HG03457 (cell line): ENCODE data around the gene RXRA.

Source experiments
- ATAC-seq: cut with Tn5 transposase; IDR thresholded peaks from one replicate; pipeline ENCODE4 v1.9.1; 2021; ENCODE audit warnings: moderate number of reproducible peaks; ENCODE audit not compliant: unreplicated experiment

Gene RXRA

DNA sequence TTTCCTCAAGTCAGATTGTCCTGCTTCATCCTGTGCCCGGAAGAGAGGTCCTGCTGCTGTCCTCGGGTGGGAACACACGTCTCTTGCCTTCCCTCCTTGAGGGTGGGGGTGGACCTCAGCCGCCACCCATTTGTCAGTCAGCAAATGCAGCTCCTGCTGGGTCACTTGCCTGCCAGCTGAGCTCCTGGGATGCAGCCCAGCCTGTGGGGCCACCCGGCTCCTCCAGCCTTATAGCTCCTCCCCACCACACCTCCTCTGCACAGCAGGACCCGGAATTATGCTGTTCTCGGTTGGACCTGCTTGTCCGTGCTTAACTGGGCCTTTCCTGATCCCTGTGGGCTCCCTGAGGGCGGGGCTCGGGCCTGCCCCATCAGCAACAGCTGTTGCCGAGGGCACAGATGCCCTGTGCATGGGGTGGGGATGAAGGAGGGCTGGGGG, 52.7 kb downstream of the RXRA start:
- no peak for ATAC-seq

DNA sequence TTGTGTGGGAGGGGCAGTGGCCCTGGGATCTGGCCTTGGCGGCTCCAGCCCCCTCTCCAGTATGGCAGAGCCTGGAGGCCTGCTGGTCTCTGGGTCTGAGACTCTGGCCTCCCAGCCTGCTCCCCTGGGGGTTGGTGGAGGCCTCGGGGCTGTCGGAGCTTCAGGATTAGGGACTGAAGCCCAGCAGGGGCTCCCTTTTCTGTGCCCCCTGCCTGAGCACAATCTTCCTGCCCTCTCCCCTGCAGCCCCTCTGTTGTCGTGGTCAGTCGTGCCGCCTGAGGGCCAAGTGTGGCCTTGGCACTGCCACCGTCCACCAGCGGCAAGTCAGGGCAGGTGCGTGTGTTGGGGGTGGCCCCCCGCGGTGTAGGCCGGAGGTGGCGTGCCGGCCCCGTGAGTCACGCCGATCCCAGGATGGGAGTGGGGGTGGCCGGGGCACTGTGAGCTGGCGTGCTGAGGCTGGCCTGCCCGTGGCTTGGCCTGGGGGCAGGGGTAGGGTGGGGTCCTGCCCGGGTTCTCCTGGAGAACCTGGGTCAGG, 53.6 kb downstream of the RXRA start:
- ATAC-seq = no peak

DNA sequence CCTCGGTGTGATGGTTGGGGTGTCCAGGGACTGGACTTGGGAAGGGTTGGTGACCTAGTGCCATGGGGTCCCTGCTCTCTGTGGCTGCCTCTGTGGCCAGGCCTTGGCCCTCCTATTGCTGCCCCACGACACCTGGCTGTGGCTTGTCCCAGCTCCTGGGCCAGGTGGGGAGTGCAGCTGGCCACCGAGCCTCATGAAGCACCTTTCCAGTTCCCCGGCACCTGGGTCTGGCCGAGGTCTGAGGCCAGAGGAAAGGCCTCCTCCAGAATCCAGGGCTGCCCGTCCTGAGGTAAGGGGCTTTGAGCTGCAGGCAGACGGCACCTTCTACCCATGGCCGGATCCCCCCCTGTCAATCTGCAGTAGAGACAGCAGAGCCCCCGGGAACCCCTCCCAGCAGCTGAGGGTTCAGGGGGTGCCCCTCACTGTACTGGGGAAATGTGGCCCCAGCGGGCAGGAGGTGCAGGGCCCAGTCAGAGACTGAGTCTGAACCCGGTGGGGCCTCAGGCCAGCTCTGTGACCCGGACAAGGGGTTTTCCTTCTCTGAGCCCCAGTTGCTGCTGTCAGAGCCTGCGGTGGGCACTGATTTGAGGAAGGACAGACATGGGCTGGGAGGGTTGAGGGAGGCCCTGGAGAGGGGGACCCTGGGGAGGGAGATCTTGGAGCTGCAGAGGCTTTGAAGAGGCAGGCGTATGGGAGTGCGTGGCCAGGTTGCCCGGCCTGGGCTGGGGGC, 54.5 kb downstream of the RXRA start:
- ATAC-seq = no peak

DNA sequence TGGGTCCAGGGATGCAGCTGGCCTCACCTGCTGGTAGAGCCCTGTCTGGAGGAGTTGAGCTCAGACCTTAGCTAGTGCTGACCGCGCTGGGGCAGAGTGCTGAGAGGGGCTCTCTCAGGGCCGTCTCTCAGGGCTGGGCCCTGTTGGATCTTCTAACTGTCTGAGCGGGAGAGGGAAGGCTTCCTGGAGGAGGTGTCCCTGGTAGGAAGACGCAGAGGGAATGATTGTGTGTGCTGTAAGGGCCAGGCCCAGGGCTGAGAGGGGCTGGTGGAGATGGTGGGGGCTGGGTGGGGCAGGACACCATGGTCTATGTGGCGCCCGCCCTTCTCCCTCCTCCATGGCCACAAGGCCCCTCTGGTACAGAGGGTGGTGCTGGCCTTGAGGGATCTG, 55.0 kb downstream of the RXRA start:
- no peak for ATAC-seq

DNA sequence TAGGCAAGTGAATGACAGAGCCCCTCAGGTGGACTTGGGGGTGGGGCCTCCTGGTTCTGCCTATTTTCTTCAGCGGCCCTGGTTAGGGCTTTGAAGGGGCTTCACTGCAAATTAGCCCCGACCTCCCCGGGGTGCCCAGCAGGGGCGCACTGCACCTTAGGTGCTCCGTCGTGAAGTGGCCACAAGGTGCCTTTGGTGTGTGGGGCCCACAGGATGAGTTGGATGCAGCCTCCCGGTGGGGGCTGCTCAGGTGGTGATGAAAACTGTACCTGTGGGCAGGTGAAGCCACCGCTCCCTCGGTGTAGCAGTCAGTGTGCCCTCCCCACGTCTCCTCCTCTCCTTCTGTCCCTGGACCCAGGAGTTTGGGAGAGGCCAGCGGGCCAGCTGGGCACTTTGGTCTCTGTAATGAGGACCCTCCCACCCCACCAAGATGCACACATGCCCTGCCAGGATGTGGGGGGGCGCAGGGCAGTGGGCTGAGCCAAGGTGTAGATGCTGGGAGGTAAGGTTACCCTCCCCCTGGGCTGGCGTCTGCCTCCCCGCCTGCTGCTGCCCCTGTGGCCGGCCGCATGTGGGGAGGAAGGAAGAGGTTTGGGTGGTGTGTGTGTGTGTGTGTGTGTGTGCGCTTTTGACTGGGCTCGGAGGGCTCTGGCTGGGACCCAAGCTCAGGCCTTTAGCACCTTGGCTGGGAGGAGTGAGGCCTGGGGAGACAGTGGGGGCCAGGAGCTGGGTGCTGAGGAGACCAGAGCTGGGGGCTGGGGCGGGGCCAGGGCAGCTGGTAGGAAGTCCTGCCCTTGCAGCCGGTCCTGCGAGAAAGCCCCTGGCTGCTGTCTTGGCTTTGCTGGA, 55.6 kb downstream of the RXRA start:
- ATAC-seq = no peak

DNA sequence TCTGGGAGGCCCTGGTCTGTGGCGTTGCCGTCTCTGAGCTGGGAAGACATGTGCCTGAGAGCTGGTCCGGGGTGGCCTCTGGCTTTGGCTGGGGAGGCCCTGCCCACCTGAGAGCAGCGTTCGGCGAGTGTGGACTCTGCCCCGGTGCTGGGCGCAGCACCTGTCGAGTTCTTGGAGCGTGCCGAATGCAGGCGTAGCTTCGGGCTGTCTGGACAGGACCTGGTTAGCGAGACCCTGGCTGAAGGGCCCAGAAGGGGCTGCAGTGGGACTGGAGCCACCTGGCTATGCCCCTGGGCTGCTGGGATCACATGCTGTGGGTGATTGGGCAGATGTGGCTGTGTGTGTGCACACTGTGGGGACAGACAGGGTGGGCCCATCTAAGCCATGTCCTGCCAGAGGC, 56.5 kb downstream of the RXRA start:
- ATAC-seq = no peak

DNA sequence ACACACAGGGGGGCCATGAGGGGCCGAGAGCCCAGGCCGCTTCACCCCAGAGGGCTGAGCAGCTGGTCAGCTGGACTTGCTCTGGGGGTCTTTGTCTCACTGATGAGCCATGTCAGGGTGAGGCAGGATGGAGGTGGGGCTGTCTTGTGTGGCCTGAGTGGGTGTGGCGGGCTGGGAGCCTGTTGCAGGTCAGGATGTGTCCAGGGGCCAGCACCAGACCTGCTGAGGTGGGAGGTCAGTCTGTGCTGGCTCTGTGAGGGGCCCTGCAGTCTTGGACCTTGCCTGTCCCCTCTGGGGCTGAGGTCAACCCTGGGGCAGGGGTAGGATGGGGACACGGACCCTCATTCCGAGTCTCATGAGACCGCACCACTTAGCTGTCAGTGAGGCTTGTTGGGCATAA, 56.9 kb downstream of the RXRA start:
- ATAC-seq = no peak

DNA sequence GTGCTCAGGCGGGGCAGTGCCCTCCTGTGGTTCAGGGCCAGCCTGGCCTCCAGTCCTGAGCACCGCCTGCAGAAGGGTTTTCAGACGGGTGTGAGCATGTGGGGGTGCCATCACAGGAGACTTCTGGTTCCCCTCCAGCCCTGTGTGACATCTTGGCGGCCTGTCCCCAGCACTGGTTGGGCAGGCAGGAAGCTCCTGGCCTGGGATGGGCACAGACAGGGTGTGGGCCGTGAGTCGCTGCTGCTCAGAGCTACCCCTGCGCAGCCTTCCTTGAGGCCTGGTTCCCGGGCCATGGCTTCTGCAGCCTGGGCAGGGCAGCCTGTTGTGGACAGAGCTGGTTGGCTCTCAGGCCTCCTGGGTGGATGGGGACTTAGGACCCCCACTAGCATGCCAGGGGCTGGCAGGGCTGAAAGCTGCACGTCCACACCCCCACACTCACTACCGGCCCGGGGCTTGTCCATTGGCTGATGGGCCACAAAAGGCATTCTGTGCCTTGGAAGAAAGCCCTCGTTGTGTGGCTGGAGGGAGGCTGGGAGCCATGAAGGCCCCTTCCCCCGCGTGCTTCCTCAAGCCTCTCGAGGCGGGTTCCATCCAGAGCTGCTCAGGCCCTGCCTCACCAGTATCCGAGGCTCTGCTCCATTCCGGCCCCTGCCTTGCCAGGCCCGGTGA, 58.7 kb downstream of the RXRA start:
- ATAC-seq = no peak

DNA sequence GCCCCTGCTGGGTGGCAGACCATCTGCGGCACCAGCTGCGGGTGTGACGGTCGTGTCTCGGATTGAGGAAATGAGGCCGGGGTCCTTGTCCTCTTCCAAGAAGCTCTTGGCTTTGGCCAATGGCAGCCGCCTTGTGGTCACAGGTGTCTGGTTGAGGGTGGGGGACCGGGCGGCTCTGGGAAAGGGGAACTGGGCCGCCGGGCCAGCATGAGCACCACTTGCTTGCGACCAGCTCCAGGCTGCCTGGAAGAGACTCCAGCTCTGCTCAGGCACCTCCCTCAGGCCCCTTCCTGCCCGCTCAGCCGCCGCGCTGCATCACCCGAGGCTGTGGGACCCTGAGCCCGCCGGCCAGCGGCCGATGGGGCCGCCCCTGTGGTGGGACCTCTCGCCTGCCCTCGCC, 59.7 kb downstream of the RXRA start:
- ATAC-seq = no peak

DNA sequence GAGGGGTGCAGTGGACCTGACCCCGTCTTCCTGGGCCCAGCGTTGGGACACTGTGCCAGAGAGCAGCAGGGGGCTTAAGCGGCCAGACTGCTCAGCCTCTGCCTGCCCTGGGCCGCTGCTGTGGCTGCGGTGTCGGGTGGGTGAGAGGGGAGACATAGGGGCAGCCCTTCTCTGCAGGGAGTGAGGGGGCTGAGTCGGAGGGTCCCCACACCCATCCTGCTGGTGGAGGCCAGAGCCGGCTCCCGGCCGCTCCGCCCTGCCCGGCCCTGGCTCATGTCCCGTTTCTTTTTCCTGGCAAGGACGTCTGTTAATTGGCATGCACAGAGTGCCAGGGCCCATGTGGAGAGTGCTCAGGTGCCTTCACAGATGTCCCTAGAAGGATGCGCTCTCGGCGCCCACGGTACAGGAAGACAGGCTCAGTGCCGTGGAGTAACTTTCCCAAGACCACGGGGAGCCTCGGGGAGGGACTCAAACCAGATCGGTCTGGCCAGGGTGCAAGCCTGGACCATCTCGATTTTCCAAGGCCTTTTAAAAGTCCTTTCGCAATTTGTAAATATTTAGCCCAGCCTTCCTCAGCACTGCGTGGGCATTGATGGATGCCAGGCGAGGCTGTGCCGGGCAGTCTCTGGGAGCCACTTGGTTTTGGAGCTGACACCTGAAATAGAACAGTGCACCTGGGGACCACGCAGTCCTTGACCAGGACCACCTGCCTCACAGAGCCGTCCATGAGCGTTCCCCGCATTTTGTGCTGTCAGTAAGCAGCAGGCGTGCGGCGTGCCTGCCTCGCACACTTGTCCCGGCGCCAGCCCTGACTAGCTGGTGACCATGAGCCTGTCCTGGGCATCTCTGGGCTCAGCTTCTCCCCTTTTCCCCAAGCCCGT, 60.9 kb downstream of the RXRA start:
- ATAC-seq = no peak

DNA sequence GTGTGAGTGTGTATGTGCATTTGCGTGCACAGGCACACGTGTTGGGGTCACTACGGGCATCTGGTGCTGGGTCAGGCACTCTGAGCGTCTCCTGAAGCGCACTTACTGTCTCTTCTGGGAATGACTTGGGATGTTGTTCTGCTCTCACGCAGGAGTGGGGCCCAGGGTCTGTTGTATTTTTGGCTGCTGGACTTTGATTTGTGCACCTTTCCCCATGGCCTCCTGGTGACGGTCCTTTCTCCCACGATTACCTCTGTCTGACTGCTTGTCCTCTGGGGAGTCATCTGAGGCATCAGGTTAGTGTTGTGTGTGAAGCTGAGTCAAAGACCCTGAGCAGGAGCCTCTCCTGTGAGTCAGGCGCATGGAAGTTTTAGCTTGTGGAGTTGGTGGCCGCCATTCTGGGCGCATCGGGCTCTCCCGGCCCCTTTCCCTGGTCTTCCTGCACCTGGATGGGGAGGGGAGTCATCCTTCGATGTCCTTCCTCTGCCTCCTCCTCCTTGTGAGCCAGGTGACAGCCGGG, 62.1 kb downstream of the RXRA start:
- no peak for ATAC-seq

DNA sequence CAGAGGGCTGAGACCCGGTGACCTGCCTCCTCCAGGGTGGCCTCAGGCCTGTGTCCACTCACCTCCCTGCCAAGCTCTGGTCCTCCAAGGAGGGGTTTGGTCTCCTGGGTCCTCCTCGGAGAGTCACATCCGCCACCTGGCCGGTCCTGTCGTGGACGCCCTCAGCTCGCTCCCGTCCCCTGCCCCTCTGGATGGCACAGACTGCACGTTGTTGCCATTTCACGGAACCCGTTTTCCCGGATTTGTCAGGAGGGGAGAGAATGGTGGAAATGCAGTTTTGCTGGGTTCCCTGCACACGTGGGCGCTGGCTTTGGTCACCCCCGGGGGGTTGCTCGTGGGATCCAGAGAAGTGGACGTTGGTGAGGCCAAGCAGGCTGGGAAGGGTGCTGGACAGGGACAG, 62.7 kb downstream of the RXRA start:
- ATAC-seq = no peak

DNA sequence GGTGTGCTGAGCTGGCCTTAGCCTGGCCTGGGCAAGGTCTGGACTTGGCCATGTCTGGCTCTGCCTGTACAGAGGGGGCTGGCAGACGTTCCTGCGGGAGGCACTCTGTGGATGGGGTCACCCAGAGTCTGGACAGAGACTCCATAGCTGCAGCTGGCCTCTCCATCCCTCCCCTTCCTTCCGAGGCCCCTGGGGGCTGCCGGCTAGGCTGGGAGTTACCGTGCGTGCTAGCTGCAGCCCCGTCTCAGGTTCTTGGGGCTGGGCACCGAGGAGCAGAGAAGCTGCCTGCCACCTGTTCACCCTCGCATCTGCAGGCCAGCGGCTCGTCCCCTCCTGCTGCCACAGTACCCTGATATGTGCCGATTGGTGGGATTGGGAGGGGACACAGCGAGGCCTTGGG, 63.4 kb downstream of the RXRA start:
- no peak for ATAC-seq

DNA sequence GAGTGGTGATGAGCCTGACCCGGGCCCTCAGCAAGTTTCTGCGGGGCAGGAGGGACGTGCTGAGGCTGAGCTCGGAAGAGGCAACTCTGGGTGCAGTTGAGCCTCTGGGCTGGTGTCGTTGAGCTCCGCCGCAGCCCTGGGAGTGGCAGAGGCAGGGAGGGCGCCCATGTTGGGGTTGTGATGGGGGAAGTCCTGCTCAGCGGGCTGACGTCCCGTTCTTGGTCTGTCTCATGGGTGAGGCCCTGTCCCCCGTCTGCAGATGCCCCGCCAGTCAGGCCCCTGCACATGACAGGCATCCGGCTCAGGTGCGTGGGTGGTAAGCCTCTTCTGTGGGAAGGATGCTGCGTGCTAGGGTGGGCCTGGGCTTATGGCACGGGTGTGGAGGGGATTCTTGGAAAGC, 64.3 kb downstream of the RXRA start:
- ATAC-seq = no peak

DNA sequence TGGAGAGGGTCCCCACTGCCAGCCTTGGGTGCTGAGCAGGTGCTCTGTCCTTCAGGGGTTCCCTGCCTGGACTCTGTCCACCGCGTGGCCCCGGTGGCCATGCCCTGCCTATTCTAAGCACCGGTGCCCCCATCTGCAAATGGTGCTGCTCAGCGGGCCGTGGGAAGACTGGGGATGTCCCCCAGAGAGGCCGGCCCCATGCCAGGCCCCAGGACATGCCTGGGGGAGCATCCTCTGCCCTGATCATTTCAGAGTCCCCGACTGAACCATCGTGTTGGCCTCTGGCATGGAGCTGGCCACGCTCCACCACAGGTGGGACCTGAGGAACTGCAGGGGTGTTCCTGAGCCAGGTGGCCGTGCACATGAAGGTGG, 64.7 kb downstream of the RXRA start:
- peak; percentile 22 for ATAC-seq

DNA sequence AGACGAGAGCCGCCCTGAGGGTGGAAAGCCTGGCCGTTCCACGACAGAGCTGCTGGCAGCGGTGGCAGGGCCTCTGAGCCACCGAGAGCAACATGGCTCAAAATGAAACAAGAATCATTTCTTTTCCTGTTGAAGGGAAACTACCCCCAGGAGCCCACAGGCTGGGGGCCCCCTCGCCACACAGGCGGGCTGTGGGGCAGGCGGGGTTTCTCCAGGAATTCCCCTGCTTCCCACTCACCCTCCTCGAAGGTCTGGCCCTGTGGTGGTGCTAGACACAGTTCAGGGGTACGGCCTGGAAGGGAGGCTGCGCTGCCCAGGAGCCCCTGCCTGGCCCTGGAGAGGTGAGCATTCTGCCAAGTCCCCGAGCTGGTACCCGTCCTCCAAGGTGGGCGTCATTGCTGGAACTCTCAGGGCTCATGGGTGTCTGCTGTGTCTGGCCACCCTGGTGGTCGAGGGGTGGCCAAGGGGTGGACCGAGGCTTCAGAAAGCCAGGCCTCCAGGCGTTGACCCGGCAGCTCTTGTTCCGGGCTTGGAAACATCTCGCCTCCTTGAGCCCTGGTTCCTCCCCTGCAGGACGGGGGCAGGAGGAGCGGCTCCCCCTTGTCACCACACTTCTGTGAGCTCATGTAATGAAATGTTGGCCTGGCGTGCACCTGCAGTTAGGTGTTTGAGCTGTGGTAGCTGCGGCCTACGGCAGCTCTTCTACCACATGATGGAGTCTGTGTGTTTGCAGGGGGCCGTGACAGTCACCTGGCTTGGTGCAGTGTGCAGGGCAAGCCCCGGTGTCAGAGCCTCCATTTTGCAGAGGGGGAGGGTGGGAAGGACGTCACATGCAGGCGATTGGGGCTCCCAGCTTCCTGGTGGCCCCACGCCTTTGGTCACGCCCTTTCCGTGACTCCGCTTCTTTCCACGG, 65.3 kb downstream of the RXRA start:
- peak; percentile 35 for ATAC-seq

DNA sequence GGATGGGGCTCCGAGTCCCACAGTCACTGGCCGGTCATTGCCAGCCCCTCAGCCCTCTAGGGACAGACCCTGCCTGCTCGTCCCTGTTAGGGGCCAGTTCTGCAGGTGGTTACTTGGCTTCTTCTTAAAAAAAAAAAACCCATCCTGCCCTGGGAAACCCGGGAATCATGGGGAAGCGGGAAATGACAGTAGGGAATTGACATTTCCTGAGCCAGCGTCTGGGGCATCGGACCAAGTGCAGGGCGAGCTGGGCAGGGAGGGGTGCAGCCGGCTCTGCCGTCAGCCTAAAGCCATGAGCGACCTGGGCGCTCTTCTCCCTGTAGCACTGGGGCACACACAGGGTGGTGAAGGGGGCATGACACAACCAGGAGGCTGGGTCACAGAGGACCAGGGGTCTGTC, 66.6 kb downstream of the RXRA start:
- no peak for ATAC-seq

DNA sequence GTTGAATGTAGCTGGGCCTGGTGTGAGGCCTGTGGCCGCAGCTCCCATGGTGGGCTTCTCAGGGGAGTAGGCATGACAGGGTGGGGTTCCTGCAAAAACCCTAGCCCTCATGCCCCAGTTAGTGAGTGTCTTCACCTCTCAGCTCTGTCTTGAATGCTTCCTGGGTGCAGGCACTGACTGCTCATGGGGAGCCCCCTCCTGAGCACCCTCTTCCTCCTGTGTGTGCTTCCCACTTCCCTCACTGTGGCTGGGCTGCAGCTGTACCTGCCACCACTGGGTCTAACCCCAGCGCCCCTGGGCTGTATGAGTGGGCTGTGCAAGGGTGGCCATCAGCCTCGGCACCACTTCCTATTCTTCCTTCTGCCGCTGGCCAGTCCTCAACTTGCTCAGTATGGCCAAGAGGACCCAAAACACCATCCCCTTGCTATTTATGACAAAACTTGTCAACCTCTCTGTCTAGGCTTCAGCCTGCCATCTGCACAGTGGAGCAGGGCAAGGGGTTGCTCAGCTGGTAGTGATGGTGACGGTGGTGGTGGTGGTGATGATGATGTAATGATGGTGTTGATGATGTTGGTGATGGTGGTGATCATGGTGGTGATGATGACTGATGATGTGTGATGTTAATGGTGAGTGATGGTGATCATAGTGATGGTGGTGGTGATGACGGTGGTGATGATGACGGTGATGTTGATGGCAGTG, 67.5 kb downstream of the RXRA start:
- ATAC-seq = no peak

DNA sequence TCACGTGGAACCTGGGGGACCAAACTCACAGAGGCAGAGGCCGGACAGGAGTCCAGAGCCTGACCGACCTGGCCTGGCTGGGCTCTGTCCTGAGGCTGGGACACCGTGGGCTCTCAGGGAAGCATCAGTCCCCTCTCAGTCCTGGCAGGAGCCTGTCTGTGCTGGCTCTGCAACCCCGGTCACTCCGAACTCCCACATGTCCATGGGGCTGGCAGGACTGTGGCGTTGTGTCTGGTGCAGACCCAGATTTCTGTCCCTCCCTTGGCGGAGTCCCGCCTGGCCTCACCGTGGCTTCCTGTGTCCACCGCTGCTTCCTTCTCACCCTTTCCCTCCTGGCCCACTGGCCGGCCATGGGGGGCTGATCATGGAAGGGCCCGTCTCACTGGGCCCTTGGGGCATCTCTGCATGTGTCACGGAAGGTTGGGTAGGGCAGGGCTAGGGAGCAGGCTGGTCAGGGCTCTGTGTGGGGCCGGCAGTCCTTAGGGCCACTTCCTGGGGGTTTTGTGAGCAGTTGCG, 68.8 kb downstream of the RXRA start:
- no peak for ATAC-seq
